ENCODE results near the gene C1QL4. TPM values are rescaled to one million over a fixed set of nuclear protein-coding genes. Genes with fewer than 3 reads are reported as not detected.
A peak's percentile ranks its signal among the peaks of the same experiment; 100 is the strongest.

The C1QL4 gene
- total RNA-seq, 4 donors from 2014 or later = not detected

DNA sequence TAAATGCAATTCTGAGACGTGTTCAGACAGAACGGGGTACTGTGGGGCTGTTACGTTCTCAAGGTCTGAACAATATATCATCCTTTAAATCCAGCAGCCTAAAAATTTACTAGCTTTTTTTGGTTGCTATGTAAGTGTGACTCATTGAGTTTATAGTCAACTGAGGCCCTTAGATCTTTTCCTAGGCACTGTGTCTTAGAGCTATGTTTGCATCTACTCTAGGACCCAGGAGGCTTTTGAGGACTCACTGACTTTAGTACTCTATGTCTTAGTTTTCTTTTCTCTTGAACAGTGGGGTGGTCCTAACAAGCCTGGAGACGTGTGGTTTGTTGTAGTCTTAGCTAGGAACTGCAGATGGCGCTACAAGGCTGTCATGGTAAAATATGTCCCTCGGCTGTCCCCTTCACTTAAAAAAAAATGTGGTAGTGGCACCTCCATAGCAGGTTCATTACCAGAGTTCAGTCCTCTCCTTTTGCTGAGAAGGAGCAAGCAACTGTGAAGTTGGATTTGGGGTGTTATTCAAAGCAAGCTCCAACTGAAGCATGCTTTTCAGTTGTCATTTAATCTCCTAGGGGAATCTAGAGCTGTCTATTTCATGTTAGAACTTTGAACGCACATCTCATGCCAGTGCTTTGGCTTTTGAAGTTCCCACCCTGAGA, 21.6 kb upstream of the C1QL4 start:
- Histone ChIP-seq H3K27ac (no peak overlapping the region), H3K4me1 (peaks cover 4 to 15% (median 10%) of the 10 kb centered on the region in 3 donors), H3K36me3 (no peaks in the 10 kb centered on the region), H3K9me3 (no peaks in the 10 kb centered on the region), H3K27me3 (peaks cover 0 to 26% (median 0%) of the 10 kb centered on the region in 4 donors), H3K4me3 (peak overlapping the region in 1 of 4 donors; percentile 19)
- no peak for TF ChIP-seq POLR2A (IDR thresholded peaks at IDR 0.05)
- TF ChIP-seq CTCF (IDR thresholded peaks at IDR 0.05) = peak; percentile 40 to 82 (median 78)
- 7 to 13% methylated on average over 6 of the region's 7 CpGs for WGBS, 2 donors
- DNase-seq = no peak
- intact Hi-C loops (cut with DNase I) = loop anchor here (5.0 kb wide), 1 partner anchor 154 kb away; no protein-coding TSS in a partner anchor

- H3K4me1 ChIP-seq = peaks cover 4 to 15% (median 10%) of the 10 kb centered on the region in 3 donors
- no peak overlapping the region for H3K27ac ChIP-seq
- TF ChIP-seq CTCF (IDR thresholded peaks at IDR 0.05) (peak in 5 of 6 experiments; percentile 31 to 49 (median 33)), POLR2A (IDR thresholded peaks at IDR 0.05) (no peak)
- H3K27me3 ChIP-seq = peaks cover 0 to 39% (median 0%) of the 10 kb centered on the region in 4 donors
- no peak overlapping the region for H3K4me3 ChIP-seq
- H3K36me3 ChIP-seq = no peaks in the 10 kb centered on the region
- 1 to 7% methylated on average over 3 of the region's 3 CpGs for WGBS, 2 donors
- intact Hi-C loops (cut with DNase I) = loop anchor here (5.0 kb wide), 1 partner anchor 155 kb away; no protein-coding TSS in a partner anchor
- no peak for DNase-seq
- no peaks in the 10 kb centered on the region for H3K9me3 ChIP-seq
Observed at GRCh38 chr12:49357103-49357678, 20.2 kb upstream of the C1QL4 start.

GRCh38 chr12:49355913-49356312, 18.9 kb upstream of the C1QL4 start:
- peaks cover 0 to 50% (median 0%) of the 10 kb centered on the region in 4 donors for H3K27me3 ChIP-seq
- 87 to 94% methylated on average over 10 of the region's 10 CpGs for WGBS, 2 donors
- no peak overlapping the region for H3K27ac ChIP-seq
- intact Hi-C loops (cut with DNase I) = loop anchor here (5.0 kb wide), 1 partner anchor 156 kb away; no protein-coding TSS in a partner anchor
- no peaks in the 10 kb centered on the region for H3K36me3 ChIP-seq
- no peak overlapping the region for H3K4me3 ChIP-seq
- TF ChIP-seq CTCF (IDR thresholded peaks at IDR 0.05) (no peak), POLR2A (IDR thresholded peaks at IDR 0.05) (no peak)
- no peak for DNase-seq
- no peaks in the 10 kb centered on the region for H3K9me3 ChIP-seq
- H3K4me1 ChIP-seq = peaks cover 4 to 15% (median 10%) of the 10 kb centered on the region in 3 donors

DNA sequence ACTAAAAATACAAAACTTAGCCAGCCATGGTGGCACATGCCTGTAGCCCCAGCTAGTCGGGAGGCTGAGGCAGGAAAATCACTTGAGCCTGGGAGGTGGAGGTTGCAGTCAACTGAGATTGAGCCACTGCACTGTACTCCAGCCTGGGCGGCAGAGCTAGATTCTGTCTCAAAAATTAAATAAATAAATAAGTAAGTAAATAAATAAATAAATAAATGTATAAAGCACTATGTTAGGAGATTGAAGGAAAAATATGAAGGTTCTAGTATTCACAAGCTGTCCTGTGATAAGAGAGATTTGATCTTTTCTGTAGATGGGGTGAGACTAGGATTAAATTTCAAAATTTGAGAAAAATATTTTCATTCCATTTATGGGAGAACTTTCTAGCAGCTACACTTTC, 15.4 kb upstream of the C1QL4 start:
- no peak overlapping the region for H3K4me3 ChIP-seq
- H3K27me3 ChIP-seq = peaks cover 0 to 78% (median under 1%) of the 10 kb centered on the region in 4 donors
- DNase-seq = no peak
- H3K36me3 ChIP-seq = no peaks in the 10 kb centered on the region
- TF ChIP-seq POLR2A (IDR thresholded peaks at IDR 0.05) = no peak
- no peak for TF ChIP-seq CTCF (IDR thresholded peaks at IDR 0.05)
- intact Hi-C loops (cut with DNase I) = no loop called here
- peaks cover 7 to 10% (median 7%) of the 10 kb centered on the region in 3 donors for H3K4me1 ChIP-seq
- no peak overlapping the region for H3K27ac ChIP-seq
- H3K9me3 ChIP-seq = no peaks in the 10 kb centered on the region
- 74 to 94% methylated on average over 2 of the region's 2 CpGs for WGBS, 2 donors

DNA sequence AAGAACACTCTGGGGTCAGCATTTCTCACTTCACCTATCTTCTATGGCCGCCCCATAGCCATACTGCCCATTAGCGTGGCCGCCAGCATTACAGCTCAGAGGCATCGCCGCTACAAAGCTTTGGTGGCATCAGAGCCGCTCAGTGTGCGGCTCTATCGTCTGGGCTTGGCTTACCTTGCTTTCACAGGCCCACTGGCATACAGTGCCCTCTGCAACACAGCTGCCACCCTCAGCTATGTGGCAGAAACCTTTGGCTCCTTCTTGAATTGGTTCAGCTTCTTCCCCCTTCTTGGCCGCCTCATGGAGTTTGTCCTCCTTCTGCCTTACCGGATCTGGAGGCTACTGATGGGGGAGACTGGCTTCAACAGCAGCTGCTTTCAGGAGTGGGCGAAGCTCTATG, 12.3 kb upstream of the C1QL4 start:
- Histone ChIP-seq H3K4me1 (peaks cover 32 to 38% (median 34%) of the 10 kb centered on the region in 3 donors), H3K27ac (no peak overlapping the region), H3K36me3 (no peaks in the 10 kb centered on the region), H3K9me3 (no peaks in the 10 kb centered on the region), H3K27me3 (peaks cover 16 to 93% (median 21%) of the 10 kb centered on the region in 4 donors), H3K4me3 (no peak overlapping the region)
- DNase-seq = no peak
- 90 to 97% methylated on average over 6 to 11 of the region's 11 CpGs for whole genome bisulfite sequencing, 2 donors
- intact Hi-C loops (cut with DNase I) = no loop called here
- no peak for TF ChIP-seq CTCF (IDR thresholded peaks at IDR 0.05)
- TF ChIP-seq POLR2A (IDR thresholded peaks at IDR 0.05) = no peak

Measured in esophagus squamous epithelium (tissue), 5 donors.